ENCODE results near the gene RASSF10. TPM values are rescaled to one million over a fixed set of nuclear protein-coding genes. Genes with fewer than 3 reads are reported as not detected.

RASSF10 gene
- total RNA-seq, 1 donor from 2014 or later = not detected

- intact Hi-C loops (cut with micrococcal nuclease) = no loop called here
These were observed 44.3 kb downstream of the RASSF10 start for GRCh38 chr11:13053255-13053917.

DNA sequence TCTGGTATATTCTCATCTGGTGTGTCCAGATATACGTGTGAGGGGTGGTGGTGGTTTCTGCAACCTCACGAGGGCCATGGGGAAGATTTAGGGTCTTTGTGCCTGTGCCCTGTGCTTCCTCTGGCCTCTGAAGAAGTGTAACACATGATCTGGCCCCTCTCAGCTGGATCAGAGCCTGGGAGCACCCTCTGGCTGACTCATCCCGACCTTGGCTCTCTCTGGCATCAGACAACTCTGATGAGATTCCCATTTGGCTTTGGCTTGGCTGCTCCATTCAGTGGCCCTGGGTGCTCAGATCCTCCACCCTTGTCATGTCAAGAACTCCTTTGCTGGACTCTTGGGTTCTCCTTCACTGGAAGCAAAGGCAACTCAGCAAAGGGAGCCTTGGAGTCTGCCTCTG lies 45.2 kb downstream of the RASSF10 start:
- intact Hi-C loops (cut with micrococcal nuclease) = no loop called here

- intact Hi-C loops (cut with micrococcal nuclease) = no loop called here
These were observed 46.1 kb downstream of the RASSF10 start for GRCh38 chr11:13055200-13055599.

- intact Hi-C loops (cut with micrococcal nuclease) = no loop called here
These were observed 52.3 kb downstream of the RASSF10 start for GRCh38 chr11:13061294-13061990.
